CD4-positive, alpha-beta T cell (primary cell): ENCODE data around the gene ALG10. TPM values are rescaled to one million over a fixed set of nuclear protein-coding genes. Genes with fewer than 3 reads are reported as not detected.
"Not testable (repeated sequence)": the region's sequence is repeated elsewhere in the genome, so short reads cannot be mapped to it uniquely, and the experiment has no call there.

Source experiments
- ATAC-seq: fragments of 200-7000 bp; cut with Tn5 transposase; one replicate; pipeline ENCODE4 v1.10.0; 2022; ENCODE audit warnings: mild to moderate bottlenecking; ENCODE audit not compliant: poor library complexity
- CTCF ChIA-PET: fragments of 350-600 bp; sonication (Branson Sonifier 250); formaldehyde crosslinking; loops from one replicate; lab custom pipeline; 2021; ENCODE audit warnings: antibody characterized with exemption, inconsistent platforms; lab: Charles Lee
- POLR2A ChIA-PET: fragments of 350-600 bp; sonication (Branson Sonifier 250); formaldehyde crosslinking; loops from one replicate; lab custom pipeline; 2021; ENCODE audit warnings: antibody characterized with exemption, inconsistent platforms; lab: Charles Lee
- DNase-seq, 14 experiments: peaks; one replicate each; pipeline ENCODE4 v3.0.0-alpha.2; 2013 to 2020; ENCODE audit warnings: mixed read lengths in 2 of 14
- H3K27ac ChIP-seq, 2 donors: one replicate each; pipeline versions ENCODE4 v1.5.1 to v1.7.0; 2013; ENCODE audit warnings: low read length in 2 of 2, low read depth in 1 of 2, mild to moderate bottlenecking in 1 of 2
- H3K27me3 ChIP-seq, 2 experiments: 1 replicate in 1 of 2; 2 replicates in 1 of 2; pipeline versions ENCODE4 v1.6.1 to v1.7.0; 2013; ENCODE audit warnings: low read length in 2 of 2, control low read depth in 1 of 2, mild to moderate bottlenecking in 1 of 2, moderate library complexity in 1 of 2; ENCODE audit not compliant: insufficient read depth in 2 of 2, control insufficient read depth in 1 of 2
- H3K36me3 ChIP-seq: one replicate; pipeline ENCODE4 v1.6.1; 2013; ENCODE audit warnings: low read length, control low read depth; ENCODE audit not compliant: insufficient read depth
- H3K4me1 ChIP-seq: one replicate; pipeline ENCODE4 v1.6.1; 2013; ENCODE audit warnings: low read length, control low read depth; ENCODE audit not compliant: insufficient read depth
- H3K4me3 ChIP-seq: one replicate; pipeline ENCODE4 v1.5.1; 2013; ENCODE audit warnings: mild to moderate bottlenecking, low read length, moderate library complexity
- H3K9me3 ChIP-seq, 2 experiments: 1 replicate in 1 of 2; 2 replicates in 1 of 2; pipeline versions ENCODE4 v1.6.1 to v1.7.0; 2013; ENCODE audit warnings: low read length in 2 of 2, mild to moderate bottlenecking in 2 of 2, control low read depth in 1 of 2, moderate library complexity in 1 of 2; ENCODE audit not compliant: control insufficient read depth in 1 of 2, insufficient read depth in 1 of 2
- H3K27ac Mint-ChIP-seq: one replicate; pipeline ENCODE4 v1.8.0; 2020; ENCODE audit warnings: mixed read lengths
- H3K27me3 Mint-ChIP-seq: one replicate; pipeline ENCODE4 v1.8.0; 2021; ENCODE audit warnings: mixed read lengths
- H3K36me3 Mint-ChIP-seq: one replicate; pipeline ENCODE4 v1.8.0; 2021; ENCODE audit warnings: low read depth, mixed read lengths
- H3K4me1 Mint-ChIP-seq: one replicate; pipeline ENCODE4 v1.8.0; 2021; ENCODE audit warnings: low read depth, mixed read lengths
- H3K4me3 Mint-ChIP-seq: one replicate; pipeline ENCODE4 v1.8.0; 2020; ENCODE audit warnings: mild to moderate bottlenecking, mixed read lengths
- H3K9me3 Mint-ChIP-seq: one replicate; pipeline ENCODE4 v1.8.0; 2020; ENCODE audit warnings: mixed read lengths
- CTCF ChIP-seq: fragments of 200-600 bp; IDR thresholded peaks from one replicate; pipeline ENCODE4 v1.8.0; 2022; ENCODE audit warnings: antibody characterized with exemption, mild to moderate bottlenecking
- intact Hi-C, 2 experiments: fragments of 100-400 bp; cut with DNase I in 1 of 2; cut with micrococcal nuclease in 1 of 2; formaldehyde crosslinking; loops; one replicate each; pipeline versions ENCODE4 v1.15.1 to v1.9.0; 2023 to 2025; cut with DNase I, micrococcal nuclease
- total RNA-seq, 174 experiments: library from RNA in 2 of 174; stranded (reverse) in 2 of 174; gene quantifications; one replicate each; pipeline ENCODE4 v1.2.3 and lab custom pipeline; 2021 to 2026

The ALG10 gene
- total RNA-seq, 2 experiments from 2014 or later, result 9.0 to 10.7 TPM

- H3K27me3 ChIP-seq, result no peaks in the 10 kb centered on the region
- no peaks in the 10 kb centered on the region for H3K36me3 ChIP-seq
- no peaks in the 10 kb centered on the region for H3K36me3 Mint-ChIP-seq
- intact Hi-C loops, result no loop called here
- ChIA-PET CTCF (no interaction called here), POLR2A (no interaction called here)
- H3K9me3 Mint-ChIP-seq, result no peaks in the 10 kb centered on the region
- no peaks in the 10 kb centered on the region for H3K9me3 ChIP-seq
- no peaks in the 10 kb centered on the region for H3K4me1 ChIP-seq
- H3K4me3 ChIP-seq, result no peak overlapping the region
- ATAC-seq (no peak), DNase-seq (no peak)
- no peak overlapping the region for H3K4me3 Mint-ChIP-seq
- no peak for TF ChIP-seq CTCF
- H3K27ac Mint-ChIP-seq, result no peak overlapping the region
- no peak overlapping the region for H3K27ac ChIP-seq
- H3K27me3 Mint-ChIP-seq, result peaks cover 4% of the 10 kb centered on the region
- no peaks in the 10 kb centered on the region for H3K4me1 Mint-ChIP-seq
Observed at GRCh38 chr12:33988197-33988805, 34.0 kb upstream of the ALG10 start.

GRCh38 chr12:33988913-33989312 is 33.4 kb upstream of the ALG10 start:
- no peak for TF ChIP-seq CTCF
- no peak overlapping the region for H3K4me3 Mint-ChIP-seq
- Histone ChIP-seq H3K4me3 (no peak overlapping the region), H3K27me3 (no peaks in the 10 kb centered on the region), H3K36me3 (no peaks in the 10 kb centered on the region), H3K27ac (no peak overlapping the region), H3K9me3 (no peaks in the 10 kb centered on the region), H3K4me1 (no peaks in the 10 kb centered on the region)
- DNase-seq (no peak), ATAC-seq (no peak)
- no peaks in the 10 kb centered on the region for H3K9me3 Mint-ChIP-seq
- H3K36me3 Mint-ChIP-seq, result no peaks in the 10 kb centered on the region
- H3K27me3 Mint-ChIP-seq, result peaks cover 4% of the 10 kb centered on the region
- no peak overlapping the region for H3K27ac Mint-ChIP-seq
- POLR2A ChIA-PET, result no interaction called here
- no peaks in the 10 kb centered on the region for H3K4me1 Mint-ChIP-seq
- intact Hi-C loops, result no loop called here
- CTCF ChIA-PET, result no interaction called here

DNA sequence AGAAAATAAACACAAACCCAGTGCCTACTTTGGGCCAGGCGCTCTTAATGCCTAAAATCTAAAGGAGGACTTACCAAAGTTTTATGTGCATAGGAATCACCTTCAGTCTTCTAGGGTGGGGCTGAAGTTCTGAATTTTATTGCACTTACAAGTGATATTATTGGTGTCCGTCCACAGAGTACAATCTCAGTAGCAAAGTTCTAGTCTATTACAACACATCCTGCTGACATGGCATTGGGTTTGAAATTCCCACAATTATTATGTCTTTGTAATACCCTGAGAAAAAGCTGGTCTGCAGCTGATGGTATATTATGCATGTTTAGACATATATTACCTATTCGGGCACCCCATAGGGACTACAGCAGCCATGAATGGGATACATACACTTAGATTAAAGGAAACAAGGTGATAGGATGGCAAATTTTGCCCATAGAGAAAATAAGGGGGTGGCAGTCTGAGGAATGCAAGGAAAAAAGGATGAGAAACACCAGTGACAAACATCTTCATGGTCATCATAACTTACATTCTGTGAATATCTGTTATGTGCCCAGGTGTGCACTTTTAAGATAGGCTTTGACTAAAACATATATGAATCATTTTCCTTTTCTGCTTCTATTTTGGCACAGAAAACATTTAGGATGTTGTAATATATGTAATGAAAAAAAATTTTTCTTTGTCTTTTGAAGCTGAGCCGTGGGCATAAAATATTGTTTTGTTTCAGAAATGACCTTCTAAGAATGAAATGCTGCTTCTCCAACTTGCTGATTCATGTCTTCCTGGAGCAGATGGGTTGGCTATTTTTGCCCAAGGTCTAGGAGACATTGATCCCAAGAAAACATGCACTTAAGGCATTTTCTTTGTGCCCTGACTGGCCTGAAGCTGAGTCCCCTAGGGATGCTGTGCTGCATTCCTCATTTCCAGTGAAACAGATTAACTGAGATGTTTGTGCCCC is 27.2 kb upstream of the ALG10 start:
- Histone ChIP-seq H3K9me3 (no peaks in the 10 kb centered on the region), H3K4me1 (no peaks in the 10 kb centered on the region), H3K27ac (no peak overlapping the region), H3K36me3 (no peaks in the 10 kb centered on the region), H3K4me3 (no peak overlapping the region), H3K27me3 (peaks cover under 1 to 4% of the 10 kb centered on the region in 2 experiments)
- no peak for TF ChIP-seq CTCF
- ChIA-PET CTCF (no interaction called here), POLR2A (no interaction called here)
- Mint-ChIP-seq H3K36me3 (no peaks in the 10 kb centered on the region), H3K27me3 (peaks cover 32% of the 10 kb centered on the region), H3K4me1 (no peaks in the 10 kb centered on the region), H3K27ac (no peak overlapping the region), H3K9me3 (no peaks in the 10 kb centered on the region), H3K4me3 (no peak overlapping the region)
- intact Hi-C loops, result no loop called here
- DNase-seq (no peak), ATAC-seq (no peak)

DNA sequence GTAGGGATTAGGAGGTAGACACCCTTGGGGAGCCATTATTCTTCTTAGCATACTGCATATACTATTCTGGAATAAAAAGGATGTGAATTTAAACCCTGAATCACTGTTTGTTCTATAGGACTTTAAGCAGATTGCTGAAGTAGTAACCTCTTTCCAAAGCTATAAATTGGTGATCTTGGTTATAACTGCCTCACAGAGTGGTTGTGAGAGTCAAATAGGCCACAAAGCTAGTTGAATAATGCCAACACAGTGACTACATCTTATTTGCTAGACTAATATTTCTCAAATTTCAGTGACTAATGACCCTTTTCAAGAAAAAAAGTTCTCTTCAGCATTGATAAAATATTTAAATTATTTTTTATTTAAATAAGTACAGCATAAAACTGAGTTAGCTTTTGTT is 13.5 kb upstream of the ALG10 start:
- H3K4me1 Mint-ChIP-seq, H3K9me3 Mint-ChIP-seq, ATAC-seq, H3K36me3 Mint-ChIP-seq, DNase-seq, H3K27me3 ChIP-seq, H3K27ac Mint-ChIP-seq, H3K36me3 ChIP-seq, H3K4me3 ChIP-seq, H3K4me3 Mint-ChIP-seq, intact Hi-C loops, H3K27ac ChIP-seq, H3K9me3 ChIP-seq, H3K4me1 ChIP-seq, POLR2A ChIA-PET, CTCF ChIA-PET: not testable (repeated sequence)
- peaks cover 40% of the 10 kb centered on the region for H3K27me3 Mint-ChIP-seq
